GM21447 (cell line): ENCODE results near the gene VSTM2L.

ENCODE experiments used
- ATAC-seq: cut with Tn5 transposase; IDR thresholded peaks from one replicate; pipeline ENCODE4 v1.9.1; 2021; ENCODE audit not compliant: unreplicated experiment

Gene VSTM2L

GRCh38 chr20:37917461-37917860, 14.5 kb downstream of the VSTM2L start:
- ATAC-seq: no peak

GRCh38 chr20:37918035-37918434, 15.1 kb downstream of the VSTM2L start:
- ATAC-seq: no peak

GRCh38 chr20:37919389-37920040, 16.6 kb downstream of the VSTM2L start:
- ATAC-seq: no peak

- no peak for ATAC-seq
Observed at GRCh38 chr20:37920270-37920669, 17.3 kb downstream of the VSTM2L start.

GRCh38 chr20:37920679-37921322, 17.9 kb downstream of the VSTM2L start:
- no peak for ATAC-seq

- ATAC-seq: peak; percentile 68
Observed at GRCh38 chr20:37921341-37921929, 18.5 kb downstream of the VSTM2L start.

GRCh38 chr20:37922016-37922415, 19.1 kb downstream of the VSTM2L start:
- peak; percentile 75 for ATAC-seq

GRCh38 chr20:37925265-37926165, 22.6 kb downstream of the VSTM2L start:
- no peak for ATAC-seq

- no peak for ATAC-seq
Observed at GRCh38 chr20:37926612-37927011, 23.7 kb downstream of the VSTM2L start.

- ATAC-seq: no peak
Observed at GRCh38 chr20:37927410-37928095, 24.6 kb downstream of the VSTM2L start.

GRCh38 chr20:37928996-37929682, 26.2 kb downstream of the VSTM2L start:
- ATAC-seq: no peak

GRCh38 chr20:37929683-37930014, 26.7 kb downstream of the VSTM2L start:
- no peak for ATAC-seq

- ATAC-seq: no peak
Observed at GRCh38 chr20:37931153-37931922, 28.4 kb downstream of the VSTM2L start.

GRCh38 chr20:37932074-37932473, 29.1 kb downstream of the VSTM2L start:
- ATAC-seq: no peak

GRCh38 chr20:37932919-37933318, 30.0 kb downstream of the VSTM2L start:
- no peak for ATAC-seq

GRCh38 chr20:37933786-37934633, 31.1 kb downstream of the VSTM2L start:
- ATAC-seq: no peak

- ATAC-seq: no peak
Observed at GRCh38 chr20:37934634-37935375, 31.9 kb downstream of the VSTM2L start.

GRCh38 chr20:37935435-37935834, 32.5 kb downstream of the VSTM2L start:
- ATAC-seq: no peak
